A673 (cell line): ENCODE results near the gene NELL1. TPM values are rescaled to one million over a fixed set of nuclear protein-coding genes. Genes with fewer than 3 reads are reported as not detected.

Source experiments
- BruUV-seq: library from RNA; stranded (reverse); fragments of 400-500 nt; replicated peaks from 2 replicates; lab custom pipeline; 2021; lab: Mats Ljungman, UMichigan
- CTCF ChIA-PET: fragments of 300-600 bp; sonication (Branson Sonifier 250); formaldehyde crosslinking; loops from one replicate; lab custom pipeline; 2022; ENCODE audit warnings: antibody characterized with exemption; lab: Charles Lee
- POLR2A ChIA-PET: fragments of 300-600 bp; sonication (Branson Sonifier 250); formaldehyde crosslinking; loops from one replicate; lab custom pipeline; 2022; ENCODE audit warnings: antibody characterized with exemption; ENCODE audit not compliant: low non-redundant PET; lab: Charles Lee
- DNase-seq: peaks from one replicate; pipeline ENCODE4 v3.0.0-alpha.2; 2015; ENCODE audit warnings: low spot score
- H3K27ac ChIP-seq: fragments of 200-600 bp; sonication (generic); 2 replicates; pipeline ENCODE4 v1.5.1; 2016; ENCODE audit warnings: mixed run types, low read depth, mild to moderate bottlenecking, mixed read lengths, antibody characterized with exemption, low read length; ENCODE audit not compliant: poor library complexity, severe bottlenecking
- H3K27me3 ChIP-seq: fragments of 200-600 bp; sonication (generic); replicated peaks from 2 replicates; pipeline ENCODE4 v1.6.1; 2017; ENCODE audit warnings: mixed run types, low read depth, mild to moderate bottlenecking, mixed read lengths, antibody characterized with exemption, low read length; ENCODE audit not compliant: insufficient read depth, poor library complexity
- H3K36me3 ChIP-seq: fragments of 200-600 bp; sonication (generic); 2 replicates; pipeline ENCODE4 v1.6.1; 2016; ENCODE audit warnings: mixed run types, mild to moderate bottlenecking, mixed read lengths, antibody characterized with exemption, low read length; ENCODE audit not compliant: insufficient read depth, poor library complexity, severe bottlenecking
- H3K4me1 ChIP-seq: fragments of 200-600 bp; sonication (generic); 2 replicates; pipeline ENCODE4 v1.6.1; 2017; ENCODE audit warnings: mixed run types, mild to moderate bottlenecking, mixed read lengths, antibody characterized with exemption, low read length; ENCODE audit not compliant: insufficient read depth, poor library complexity, severe bottlenecking
- H3K4me3 ChIP-seq: fragments of 200-600 bp; sonication (generic); 2 replicates; pipeline ENCODE4 v1.5.1; 2016; ENCODE audit warnings: low read depth, mixed run types, mild to moderate bottlenecking, mixed read lengths, low read length; ENCODE audit not compliant: poor library complexity, severe bottlenecking
- H3K9me3 ChIP-seq: fragments of 200-600 bp; sonication (generic); 2 replicates; pipeline ENCODE4 v1.6.1; 2016; ENCODE audit warnings: mixed run types, low read depth, mild to moderate bottlenecking, mixed read lengths, antibody characterized with exemption, low read length; ENCODE audit not compliant: poor library complexity, severe bottlenecking
- CTCF ChIP-seq: fragments of 300-800, 200-600 bp; sonication (generic); conservative IDR thresholded peaks from 2 replicates; pipeline ENCODE4 v1.5.1; 2017; ENCODE audit warnings: low read depth, mild to moderate bottlenecking, antibody characterized with exemption, low read length, moderate library complexity, mixed read lengths
- EZH2 ChIP-seq: fragments of 200-600 bp; sonication (generic); IDR thresholded peaks from 2 replicates; pipeline ENCODE4 v1.6.1; 2017; ENCODE audit warnings: borderline replicate concordance, low read depth, mild to moderate bottlenecking, mixed read lengths, antibody characterized with exemption, low read length; ENCODE audit not compliant: poor library complexity, severe bottlenecking
- intact Hi-C: fragments of 100-400 bp; cut with micrococcal nuclease; formaldehyde crosslinking; loops from one replicate; pipeline ENCODE4 v1.10.0; 2022; ENCODE audit not compliant: unreplicated experiment
- total RNA-seq: library from RNA; stranded (reverse); gene quantifications from 2 replicates; pipeline ENCODE4 v1.2.3, GENCODE V29; 2021

NELL1 gene
- total RNA-seq, 1 experiment from 2014 or later: 0.32 TPM

GRCh38 chr11:21088930-21089329 is 419.5 kb downstream of the NELL1 start:
- Histone ChIP-seq H3K9me3 (no peaks in the 10 kb centered on the region), H3K36me3 (no peaks in the 10 kb centered on the region), H3K4me3 (no peak overlapping the region), H3K27me3 (no peaks in the 10 kb centered on the region), H3K27ac (no peak overlapping the region), H3K4me1 (no peaks in the 10 kb centered on the region)
- DNase-seq: no peak
- intact Hi-C loops: no loop called here
- CTCF ChIA-PET: no interaction called here
- BruUV-seq: no TSS peak
- POLR2A ChIA-PET: no interaction called here
- no peak for TF ChIP-seq EZH2
- no peak for TF ChIP-seq CTCF

GRCh38 chr11:21104641-21105040 is 435.3 kb downstream of the NELL1 start:
- H3K27ac ChIP-seq: no peak overlapping the region
- ChIA-PET POLR2A (no interaction called here), CTCF (no interaction called here)
- no peaks in the 10 kb centered on the region for H3K4me1 ChIP-seq
- H3K4me3 ChIP-seq: no peak overlapping the region
- no peaks in the 10 kb centered on the region for H3K9me3 ChIP-seq
- no peaks in the 10 kb centered on the region for H3K36me3 ChIP-seq
- DNase-seq: no peak
- TF ChIP-seq CTCF (no peak), EZH2 (no peak)
- no peaks in the 10 kb centered on the region for H3K27me3 ChIP-seq
- intact Hi-C loops: no loop called here
- BruUV-seq: no TSS peak

GRCh38 chr11:21105196-21105917 is 436.0 kb downstream of the NELL1 start:
- no peaks in the 10 kb centered on the region for H3K27me3 ChIP-seq
- no TSS peak for BruUV-seq
- no peak for DNase-seq
- intact Hi-C loops: no loop called here
- TF ChIP-seq CTCF: no peak
- no peak for TF ChIP-seq EZH2
- no peak overlapping the region for H3K4me3 ChIP-seq
- no peaks in the 10 kb centered on the region for H3K36me3 ChIP-seq
- no peaks in the 10 kb centered on the region for H3K9me3 ChIP-seq
- ChIA-PET CTCF (no interaction called here), POLR2A (no interaction called here)
- no peaks in the 10 kb centered on the region for H3K4me1 ChIP-seq
- H3K27ac ChIP-seq: no peak overlapping the region
